Sciatic nerve (tissue), 2 donors: ENCODE results near the gene ACAN. TPM values are rescaled to one million over a fixed set of nuclear protein-coding genes. Genes with fewer than 3 reads are reported as not detected.

Experiments used
- ATAC-seq: fragments of 200-7000 bp; cut with Tn5 transposase; one replicate; pipeline ENCODE4 v1.9.1; 2020; ENCODE audit warnings: mild to moderate bottlenecking, moderate library complexity
- DNase-seq: peaks from one replicate; pipeline ENCODE4 v3.0.0-alpha.2; 2020; ENCODE audit warnings: low spot score
- intact Hi-C: fragments of 100-400 bp; cut with DNase I; formaldehyde crosslinking; loops from one replicate; pipeline ENCODE4 v1.14.2; 2022
- total RNA-seq: library from RNA; stranded (reverse); fragmentation: NEBNext Ultra II Directional; extraction: Animal tissue kit (Norgen Biotek cat#: 25700); gene quantifications from one replicate; pipeline ENCODE4 v1.2.1, GENCODE V29; 2021
- donor health status: DM: no; HTN: no; CAD: no.
- donor health status: DM: no; HTN: no; CAD: no.

ACAN gene
- total RNA-seq, 1 donor from 2014 or later: 2.7 TPM

GRCh38 chr15:88866295-88866881 is 63.2 kb downstream of the ACAN start:
- intact Hi-C loops: no loop called here
- DNase-seq (no peak), ATAC-seq (no peak)

DNA sequence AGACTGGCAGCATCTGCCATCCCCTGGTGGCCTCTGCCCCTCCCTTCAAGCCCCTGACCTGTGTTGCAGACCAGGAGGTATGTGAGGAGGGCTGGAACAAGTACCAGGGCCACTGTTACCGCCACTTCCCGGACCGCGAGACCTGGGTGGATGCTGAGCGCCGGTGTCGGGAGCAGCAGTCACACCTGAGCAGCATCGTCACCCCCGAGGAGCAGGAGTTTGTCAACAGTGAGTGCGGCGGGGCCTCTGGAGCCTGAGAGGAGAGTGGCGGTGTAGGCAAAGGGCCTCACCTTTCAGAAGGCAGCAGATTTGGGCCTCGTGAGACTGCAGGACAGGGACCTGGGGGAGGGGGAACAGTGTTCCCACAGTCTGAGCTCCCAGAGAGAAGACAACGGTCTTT is 68.1 kb downstream of the ACAN start:
- intact Hi-C loops: no loop called here
- no peak for DNase-seq

GRCh38 chr15:88872106-88872505 is 68.9 kb downstream of the ACAN start:
- no peak for DNase-seq
- no peak for ATAC-seq
- intact Hi-C loops: no loop called here

More for the DNA sequence above, 68.1 kb downstream of the ACAN start:
- no peak for ATAC-seq

- intact Hi-C loops: no loop called here
- ATAC-seq (no peak), DNase-seq (no peak)
These were observed 69.5 kb downstream of the ACAN start for GRCh38 chr15:88872706-88873105.

- intact Hi-C loops: no loop called here
- no peak for DNase-seq
- no peak for ATAC-seq
These were observed 70.5 kb downstream of the ACAN start for GRCh38 chr15:88873786-88874185.

DNA sequence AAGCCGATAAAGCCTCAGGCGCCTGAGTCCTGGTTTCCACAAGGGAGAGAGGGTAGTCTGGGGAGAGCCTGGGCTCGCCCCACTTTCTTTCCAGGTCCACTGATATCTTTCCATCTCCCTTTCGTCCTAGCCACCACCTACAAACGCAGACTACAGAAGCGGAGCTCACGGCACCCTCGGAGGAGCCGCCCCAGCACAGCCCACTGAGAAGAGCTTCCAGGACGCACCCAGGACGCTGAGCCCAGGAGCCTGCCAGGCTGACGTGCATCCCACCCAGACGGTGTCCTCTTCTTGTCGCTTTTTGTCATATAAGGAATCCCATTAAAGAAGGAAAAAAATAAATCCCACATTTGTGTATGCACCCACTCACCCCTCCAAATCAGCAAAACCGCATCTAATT is 71.0 kb downstream of the ACAN start:
- intact Hi-C loops: no loop called here
- ATAC-seq: no peak
- DNase-seq: no peak

DNA sequence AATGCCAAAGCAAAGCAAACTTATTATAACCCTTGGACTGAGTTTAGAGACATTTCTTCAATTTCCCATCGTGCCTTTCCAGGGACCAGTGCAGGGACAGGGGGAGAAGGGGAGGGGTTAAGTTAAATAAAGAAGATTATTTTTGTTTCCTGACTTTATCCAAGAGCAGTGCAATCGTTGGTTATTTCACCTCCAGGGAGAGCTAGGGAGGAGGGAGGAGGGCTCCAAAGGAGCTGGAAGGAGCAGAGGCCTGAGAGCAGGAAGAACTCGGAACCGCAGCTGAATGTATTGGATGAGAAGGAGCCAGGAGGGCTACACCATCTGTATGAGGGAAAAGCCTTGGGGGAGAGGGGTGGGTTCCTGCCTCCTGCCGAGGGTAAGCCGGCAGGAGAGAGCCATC is 71.4 kb downstream of the ACAN start:
- DNase-seq: no peak
- intact Hi-C loops: no loop called here
- peak; percentile 18 for ATAC-seq

- no peak for DNase-seq
- ATAC-seq: no peak
- intact Hi-C loops: no loop called here
These were observed 73.3 kb downstream of the ACAN start for GRCh38 chr15:88876573-88876972.

- no peak for DNase-seq
- intact Hi-C loops: no loop called here
- ATAC-seq: no peak
These were observed 74.2 kb downstream of the ACAN start for GRCh38 chr15:88877415-88877814.

DNA sequence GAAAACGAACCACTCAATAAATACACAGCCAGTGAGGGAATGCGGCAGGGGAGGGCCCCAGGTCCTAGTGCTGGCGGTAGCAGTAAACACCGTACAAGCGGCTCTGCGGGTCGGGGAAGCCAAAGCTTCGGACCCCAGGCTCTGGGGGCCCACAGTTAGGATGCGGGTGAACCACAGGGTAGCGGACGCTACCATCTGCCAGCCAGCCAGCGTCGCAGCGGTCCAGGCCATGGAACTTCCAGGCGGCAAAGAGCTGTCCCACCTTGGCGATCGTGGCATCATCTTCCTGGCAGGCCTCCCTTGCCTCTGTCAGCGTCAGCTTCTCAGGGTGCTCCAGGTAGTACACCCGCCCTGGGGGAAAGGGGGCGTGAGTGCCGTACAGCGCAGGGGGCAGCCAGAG is 74.7 kb downstream of the ACAN start:
- DNase-seq: no peak
- intact Hi-C loops: no loop called here
- no peak for ATAC-seq

DNA sequence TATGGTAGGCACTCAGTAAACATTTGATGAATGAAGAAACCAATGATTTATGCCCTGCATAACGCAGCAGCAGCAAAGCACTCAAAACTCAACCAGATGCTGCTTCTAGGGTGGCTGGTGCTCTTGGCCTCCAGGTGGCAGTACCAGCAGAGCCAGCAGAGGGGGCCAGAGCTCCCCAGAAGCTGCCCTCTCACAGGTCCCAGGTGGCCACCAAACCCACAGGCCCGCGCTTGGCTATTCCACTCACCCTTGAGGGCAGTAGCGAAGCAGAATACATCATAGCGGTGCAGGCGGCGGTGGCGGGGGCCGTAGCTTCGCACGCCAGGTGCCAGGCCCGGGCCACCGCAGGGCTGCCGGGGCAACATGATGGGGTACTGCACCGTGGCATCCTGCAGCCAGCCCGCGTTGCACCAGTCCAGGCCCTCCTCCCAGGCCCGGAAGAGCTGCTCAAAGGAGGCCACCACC is 75.5 kb downstream of the ACAN start:
- DNase-seq (no peak), ATAC-seq (peak; percentile 27)
- intact Hi-C loops: no loop called here

- intact Hi-C loops: no loop called here
- ATAC-seq (no peak), DNase-seq (no peak)
These were observed 77.9 kb downstream of the ACAN start for GRCh38 chr15:88880944-88881740.

DNA sequence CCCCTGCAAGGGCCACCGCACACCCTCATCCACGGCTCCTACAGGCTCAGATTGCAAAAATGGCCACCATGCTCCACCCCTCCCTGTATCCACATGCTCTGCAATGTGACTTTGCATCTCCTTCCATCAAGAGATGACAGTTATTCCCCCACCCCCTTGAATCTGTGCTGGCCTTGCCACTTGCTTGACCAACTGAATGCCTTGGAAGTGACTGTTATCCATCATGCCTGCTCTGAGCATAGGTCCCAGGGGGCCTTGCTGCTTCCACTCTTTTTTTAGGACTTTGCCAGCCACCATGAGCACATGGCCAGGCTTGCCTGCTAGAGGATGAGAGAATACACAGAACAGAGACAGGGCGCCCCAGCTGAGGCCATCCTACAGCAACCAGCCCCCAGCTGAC is 78.5 kb downstream of the ACAN start:
- intact Hi-C loops: no loop called here
- no peak for ATAC-seq
- no peak for DNase-seq

GRCh38 chr15:88882785-88883184 is 79.5 kb downstream of the ACAN start:
- ATAC-seq (no peak), DNase-seq (no peak)
- intact Hi-C loops: no loop called here

DNA sequence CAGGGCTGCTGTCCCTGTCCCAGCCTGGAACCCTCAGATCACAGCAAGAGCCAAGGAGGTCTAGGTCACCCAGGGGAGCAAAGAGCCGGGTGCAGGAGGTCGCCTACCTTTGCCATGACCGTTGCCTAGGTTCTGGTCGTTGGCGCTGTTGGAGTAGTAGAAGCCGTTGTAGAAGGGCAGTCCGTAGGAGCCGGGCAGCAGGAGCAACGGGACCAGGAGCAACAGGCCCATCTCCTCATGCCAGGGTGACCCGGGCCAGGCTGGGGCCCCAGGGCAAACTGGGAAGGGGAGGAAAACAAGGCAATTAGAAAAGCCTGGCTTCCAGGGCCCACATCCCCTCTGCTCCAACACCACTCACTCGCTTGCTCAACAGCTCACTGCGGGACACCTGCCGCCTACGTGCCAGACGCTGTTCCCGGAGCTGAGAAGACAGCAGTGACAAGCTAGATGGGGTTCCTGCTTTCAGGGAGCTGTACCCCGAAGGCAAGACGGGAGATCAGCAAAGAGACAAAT is 83.9 kb downstream of the ACAN start:
- intact Hi-C loops: no loop called here
- DNase-seq (no peak), ATAC-seq (no peak)

GRCh38 chr15:88888719-88889118 is 85.5 kb downstream of the ACAN start:
- intact Hi-C loops: no loop called here
- DNase-seq (no peak), ATAC-seq (no peak)

- intact Hi-C loops: no loop called here
- DNase-seq: no peak
- no peak for ATAC-seq
These were observed 87.3 kb downstream of the ACAN start for GRCh38 chr15:88890495-88890894.

- DNase-seq (no peak), ATAC-seq (no peak)
- intact Hi-C loops: no loop called here
These were observed 88.5 kb downstream of the ACAN start for GRCh38 chr15:88891540-88892254.

GRCh38 chr15:88894348-88894818 is 91.1 kb downstream of the ACAN start:
- no peak for DNase-seq
- intact Hi-C loops: no loop called here
- no peak for ATAC-seq
